ENCODE measurements around the gene TMEM140.

TMEM140 gene

DNA sequence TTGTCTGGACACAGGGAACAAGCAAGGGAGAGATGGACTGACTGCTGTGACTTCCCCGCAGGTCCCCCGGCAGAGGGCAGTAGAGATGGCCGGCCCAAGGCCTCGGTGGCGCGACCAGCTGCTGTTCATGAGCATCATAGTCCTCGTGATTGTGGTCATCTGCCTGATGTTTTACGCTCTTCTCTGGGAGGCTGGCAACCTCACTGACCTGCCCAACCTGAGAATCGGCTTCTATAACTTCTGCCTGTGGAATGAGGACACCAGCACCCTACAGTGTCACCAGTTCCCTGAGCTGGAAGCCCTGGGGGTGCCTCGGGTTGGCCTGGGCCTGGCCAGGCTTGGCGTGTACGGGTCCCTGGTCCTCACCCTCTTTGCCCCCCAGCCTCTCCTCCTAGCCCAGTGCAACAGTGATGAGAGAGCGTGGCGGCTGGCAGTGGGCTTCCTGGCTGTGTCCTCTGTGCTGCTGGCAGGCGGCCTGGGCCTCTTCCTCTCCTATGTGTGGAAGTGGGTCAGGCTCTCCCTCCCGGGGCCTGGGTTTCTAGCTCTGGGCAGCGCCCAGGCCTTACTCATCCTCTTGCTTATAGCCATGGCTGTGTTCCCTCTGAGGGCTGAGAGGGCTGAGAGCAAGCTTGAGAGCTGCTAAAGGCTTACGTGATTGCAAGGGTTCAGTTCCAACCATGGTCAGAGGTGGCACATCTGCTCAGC, 16.6 kb downstream of the TMEM140 start:
- no peak for TF ChIP-seq ZFX (IDR thresholded peaks at IDR 0.05)
- TF ChIP-seq, protein P1, sequence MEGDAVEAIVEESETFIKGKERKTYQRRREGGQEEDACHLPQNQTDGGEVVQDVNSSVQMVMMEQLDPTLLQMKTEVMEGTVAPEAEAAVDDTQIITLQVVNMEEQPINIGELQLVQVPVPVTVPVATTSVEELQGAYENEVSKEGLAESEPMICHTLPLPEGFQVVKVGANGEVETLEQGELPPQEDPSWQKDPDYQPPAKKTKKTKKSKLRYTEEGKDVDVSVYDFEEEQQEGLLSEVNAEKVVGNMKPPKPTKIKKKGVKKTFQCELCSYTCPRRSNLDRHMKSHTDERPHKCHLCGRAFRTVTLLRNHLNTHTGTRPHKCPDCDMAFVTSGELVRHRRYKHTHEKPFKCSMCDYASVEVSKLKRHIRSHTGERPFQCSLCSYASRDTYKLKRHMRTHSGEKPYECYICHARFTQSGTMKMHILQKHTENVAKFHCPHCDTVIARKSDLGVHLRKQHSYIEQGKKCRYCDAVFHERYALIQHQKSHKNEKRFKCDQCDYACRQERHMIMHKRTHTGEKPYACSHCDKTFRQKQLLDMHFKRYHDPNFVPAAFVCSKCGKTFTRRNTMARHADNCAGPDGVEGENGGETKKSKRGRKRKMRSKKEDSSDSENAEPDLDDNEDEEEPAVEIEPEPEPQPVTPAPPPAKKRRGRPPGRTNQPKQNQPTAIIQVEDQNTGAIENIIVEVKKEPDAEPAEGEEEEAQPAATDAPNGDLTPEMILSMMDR (conservative IDR thresholded peaks at IDR 0.05): peak; percentile 33
- H3K27ac ChIP-seq: no peak overlapping the region

- H3K27ac ChIP-seq: no peak overlapping the region
- TF ChIP-seq, protein P1 (conservative IDR thresholded peaks at IDR 0.05): no peak
- no peak for TF ChIP-seq ZFX (IDR thresholded peaks at IDR 0.05)
These were observed 18.0 kb downstream of the TMEM140 start for GRCh38 chr7:135165862-135166261.

DNA sequence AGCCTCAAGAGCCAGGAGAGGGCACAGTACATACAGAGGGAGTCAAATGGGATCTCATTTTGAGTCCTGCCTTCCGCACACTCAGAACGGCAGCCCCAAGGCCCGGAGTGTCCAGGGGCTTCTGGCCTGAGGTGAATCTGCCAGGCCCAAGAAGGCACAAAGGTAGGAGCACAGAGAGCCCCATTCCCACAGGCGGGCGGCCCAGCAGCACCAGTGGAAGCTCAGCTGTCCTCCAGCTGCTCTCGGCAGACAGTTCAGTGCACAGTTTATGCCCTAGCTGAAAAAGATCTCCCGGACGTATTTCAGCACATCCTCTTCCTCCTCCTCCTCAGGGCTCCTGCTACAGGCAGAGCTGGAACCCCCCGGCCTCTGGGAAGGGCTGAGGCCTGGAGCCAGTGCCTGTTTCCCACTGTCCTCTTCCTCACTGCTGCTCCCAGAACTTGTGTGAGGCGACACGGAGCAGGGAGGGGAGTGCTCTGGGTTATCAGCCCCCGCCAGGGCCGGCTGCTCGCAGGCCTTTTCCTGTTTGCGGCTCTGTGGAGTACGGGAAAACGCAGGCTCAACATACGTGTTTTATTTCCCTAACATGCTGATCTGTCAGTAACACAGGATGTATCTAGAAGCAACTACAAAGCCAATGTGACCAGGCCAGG, 18.6 kb downstream of the TMEM140 start:
- no peak overlapping the region for H3K27ac ChIP-seq
- TF ChIP-seq ZFX (IDR thresholded peaks at IDR 0.05): no peak

DNA sequence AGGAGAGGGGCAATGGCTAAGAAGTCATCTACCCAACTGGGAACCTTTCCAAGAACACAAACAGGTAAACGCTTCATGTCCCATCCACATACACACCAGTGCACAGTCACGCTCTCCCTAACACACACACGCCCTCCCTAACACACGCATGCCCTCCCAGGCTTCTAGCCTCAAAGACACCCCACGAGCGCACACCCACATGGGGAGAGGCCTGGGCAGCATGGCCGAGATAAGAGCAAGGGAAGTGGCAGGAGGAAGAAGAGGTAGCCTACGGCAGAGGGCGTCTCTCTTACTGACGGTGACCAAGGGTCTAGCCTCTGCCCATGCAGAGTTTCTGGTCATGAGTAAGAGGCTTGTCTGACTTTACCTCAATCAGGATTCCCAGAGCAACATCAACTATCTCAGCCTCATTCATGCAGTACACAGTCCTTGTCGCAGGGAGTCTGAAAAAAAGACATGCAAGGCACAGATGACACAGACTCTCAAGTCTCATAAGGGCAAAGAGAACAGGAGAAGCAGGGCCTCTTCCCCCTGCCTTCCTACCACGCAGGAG, 19.6 kb downstream of the TMEM140 start:
- TF ChIP-seq, protein P1 (conservative IDR thresholded peaks at IDR 0.05): no peak
- no peak for TF ChIP-seq ZFX (IDR thresholded peaks at IDR 0.05)
- H3K27ac ChIP-seq: peak overlapping the region; percentile 6; the same call in 1 of the 2 replicates

DNA sequence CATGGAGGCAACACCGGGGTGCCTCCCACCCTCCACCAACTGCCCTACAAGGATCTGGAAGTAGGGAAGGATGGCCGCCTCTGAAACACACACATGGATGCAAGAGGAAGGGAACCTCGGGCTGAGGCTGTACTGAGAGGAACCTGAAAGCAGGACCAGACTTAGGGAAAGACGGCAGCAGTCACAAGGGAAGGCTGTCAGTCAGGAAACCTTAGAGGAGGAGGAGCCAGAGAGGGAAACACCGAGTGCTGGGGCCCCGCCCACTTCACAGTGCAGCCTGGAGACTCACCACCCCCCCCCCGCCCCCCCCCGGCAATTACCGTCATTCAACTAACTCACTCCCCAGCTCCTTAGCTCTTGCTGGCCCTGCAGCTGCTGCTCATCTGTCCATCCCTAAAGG, 20.1 kb downstream of the TMEM140 start:
- TF ChIP-seq, protein P1 (conservative IDR thresholded peaks at IDR 0.05): no peak
- TF ChIP-seq ZFX (IDR thresholded peaks at IDR 0.05): no peak
- H3K27ac ChIP-seq: peak overlapping the region; percentile 6; the same call in 1 of the 2 replicates

DNA sequence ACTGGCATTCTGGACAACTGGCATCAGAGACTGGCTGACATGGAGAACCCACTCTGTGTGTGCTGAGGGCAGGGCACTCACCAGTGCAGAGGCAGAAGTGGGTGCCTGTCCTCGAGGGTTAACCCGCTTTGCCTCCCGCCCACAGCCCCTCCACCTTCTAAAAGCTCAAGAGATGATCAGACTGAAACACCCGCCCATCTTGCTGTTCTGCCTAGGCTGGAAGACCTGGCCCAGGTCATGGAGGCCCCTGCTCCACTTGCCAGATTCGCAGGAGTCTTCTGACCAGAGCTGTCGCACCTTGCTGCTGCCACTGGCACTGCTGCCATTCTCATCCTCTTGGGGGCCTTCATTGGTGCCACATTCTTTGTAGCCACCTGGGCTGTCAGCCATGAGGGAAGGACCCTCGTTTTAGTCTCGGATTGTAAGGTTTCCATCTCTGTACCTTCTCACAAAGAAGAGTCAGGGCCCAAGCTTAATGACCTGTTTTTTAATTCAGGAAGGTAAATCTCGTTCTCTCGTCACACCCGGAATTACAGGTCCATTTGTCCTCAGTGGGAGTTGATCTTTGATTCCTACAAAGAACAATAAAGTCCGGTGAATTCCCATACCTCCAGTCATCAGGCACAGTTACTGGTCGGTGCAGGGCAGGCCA, 20.7 kb downstream of the TMEM140 start:
- TF ChIP-seq ZFX (IDR thresholded peaks at IDR 0.05): no peak
- TF ChIP-seq, protein P1 (conservative IDR thresholded peaks at IDR 0.05): no peak
- H3K27ac ChIP-seq: peak overlapping the region; percentile 97

- peak overlapping the region; percentile 97 for H3K27ac ChIP-seq
- TF ChIP-seq, protein P1 (conservative IDR thresholded peaks at IDR 0.05): peak; percentile 74
- no peak for TF ChIP-seq ZFX (IDR thresholded peaks at IDR 0.05)
These were observed 21.5 kb downstream of the TMEM140 start for GRCh38 chr7:135169141-135169963.

Data from C4-2B (cell line).